Keratinocyte (primary cell): ENCODE results near the gene RAB8B. TPM values are rescaled to one million over a fixed set of nuclear protein-coding genes. Genes with fewer than 3 reads are reported as not detected.
A peak's percentile ranks its signal among the peaks of the same experiment; 100 is the strongest.

ENCODE experiments used
- DNase-seq: peaks from one replicate; pipeline ENCODE4 v3.0.0-alpha.2; 2011; ENCODE audit warnings: low read depth, missing footprints, low spot score
- FAIRE-seq: peaks from 2 replicates; lab custom pipeline; 2011; peaks lifted over from hg19 to GRCh38; lab: Jason Lieb, UNC
- H2AFZ ChIP-seq: 2 replicates; pipeline ENCODE4 v1.6.0; 2012; ENCODE audit warnings: low read length, control low read depth, inconsistent platforms; ENCODE audit not compliant: control insufficient read depth
- H3K27ac ChIP-seq: 2 replicates; pipeline ENCODE4 v1.5.1; 2011; ENCODE audit warnings: low read length; ENCODE audit not compliant: control insufficient read depth, insufficient read depth
- H3K27me3 ChIP-seq: 3 replicates; pipeline ENCODE4 v1.6.0; 2011; ENCODE audit warnings: low read length; ENCODE audit not compliant: control insufficient read depth, insufficient read depth; ENCODE audit errors: extremely low read depth
- H3K36me3 ChIP-seq, 2 experiments: 2 replicates in 1 of 2; 3 replicates in 1 of 2; pipeline ENCODE4 v1.5.1; 2011; ENCODE audit warnings: low read length in 2 of 2, mild to moderate bottlenecking in 1 of 2; ENCODE audit not compliant: control insufficient read depth in 2 of 2, insufficient read depth in 2 of 2; ENCODE audit errors: extremely low read depth in 1 of 2
- H3K4me1 ChIP-seq: 3 replicates; pipeline ENCODE4 v1.5.1; 2011; ENCODE audit warnings: low read length; ENCODE audit not compliant: control insufficient read depth, insufficient read depth; ENCODE audit errors: extremely low read depth
- H3K4me2 ChIP-seq: 3 replicates; pipeline ENCODE4 v1.6.0; 2011; ENCODE audit warnings: low read depth, low read length; ENCODE audit not compliant: control insufficient read depth, insufficient read depth; ENCODE audit errors: extremely low read depth
- H3K4me3 ChIP-seq, 3 experiments: fragments of 200-600 bp in 1 of 3; sonication (generic) in 1 of 3; 2 replicates in 2 of 3; 3 replicates in 1 of 3; pipeline ENCODE4 v1.5.1; 2011 to 2016; ENCODE audit warnings: low read length in 3 of 3, mild to moderate bottlenecking in 3 of 3, control low read depth in 2 of 3, inconsistent platforms in 1 of 3, low read depth in 1 of 3, mixed read lengths in 1 of 3, mixed run types in 1 of 3, moderate library complexity in 1 of 3; ENCODE audit not compliant: control insufficient read depth in 2 of 3, insufficient read depth in 2 of 3; ENCODE audit errors: extremely low read depth in 1 of 3
- H3K79me2 ChIP-seq: 2 replicates; pipeline ENCODE4 v1.6.0; 2012; ENCODE audit warnings: low read length; ENCODE audit not compliant: control insufficient read depth, insufficient read depth
- H3K9ac ChIP-seq: 3 replicates; pipeline ENCODE4 v1.6.0; 2011; ENCODE audit warnings: low read length; ENCODE audit not compliant: control insufficient read depth, insufficient read depth; ENCODE audit errors: extremely low read depth
- H3K9me1 ChIP-seq: 3 replicates; pipeline ENCODE4 v1.6.0; 2011; ENCODE audit warnings: low read length; ENCODE audit not compliant: control insufficient read depth, insufficient read depth; ENCODE audit errors: extremely low read depth
- H3K9me3 ChIP-seq: 2 replicates; pipeline ENCODE4 v1.5.1; 2012; ENCODE audit warnings: low read depth, low read length; ENCODE audit not compliant: control insufficient read depth
- H4K20me1 ChIP-seq: 3 replicates; pipeline ENCODE4 v1.6.0; 2011; ENCODE audit warnings: low read length; ENCODE audit not compliant: control insufficient read depth, insufficient read depth; ENCODE audit errors: extremely low read depth
- EZH2 ChIP-seq: IDR thresholded peaks from one replicate; pipeline ENCODE4 v1.6.1; 2012; ENCODE audit warnings: inconsistent platforms, mild to moderate bottlenecking, low read length, moderate library complexity
- dilution Hi-C: fragments of 300-500 bp; cut with MboI; formaldehyde crosslinking; loops from one replicate; pipeline ENCODE4 v1.7.0; 2020; ENCODE audit warnings: low sequenced_read_pairs; ENCODE audit not compliant: extremely low pct_ligation_motif_present
- polyA plus RNA-seq, 5 experiments: library from polyadenylated mRNA; depleted of rRNA in 3 of 5; stranded (reverse) in 3 of 5; stranded (forward) in 1 of 5; unstranded in 1 of 5; fragments of >200 nt; gene quantifications; 1 replicate in 1 of 5; 2 replicates in 3 of 5; 3 replicates in 1 of 5; pipeline versions ENCODE4 v1.2.1 to v1.2.3, GENCODE V29; 2011 to 2012; ENCODE audit warnings: missing spikeins in 2 of 5, low read depth in 1 of 5, low replicate concordance in 1 of 5
- TF ChIP-seq, protein P1 (sequence below), 3 experiments: IDR thresholded peaks in 1 of 3; conservative IDR thresholded peaks in 1 of 3; optimal IDR thresholded peaks in 1 of 3; 2 replicates in 2 of 3; 3 replicates in 1 of 3; pipeline versions ENCODE3 to v1.5.1; 2011; ENCODE audit warnings: low read length in 3 of 3, mild to moderate bottlenecking in 3 of 3, moderate library complexity in 2 of 3, control low read depth in 1 of 3, inconsistent platforms in 1 of 3; ENCODE audit not compliant: insufficient read depth in 2 of 3; ENCODE audit errors: extremely low read depth in 1 of 3

RAB8B gene
- polyA plus RNA-seq, 1 donor (not counting 4 experiments of a cell fraction or from before 2014, with no cell fraction given) = 31.2 TPM

DNA sequence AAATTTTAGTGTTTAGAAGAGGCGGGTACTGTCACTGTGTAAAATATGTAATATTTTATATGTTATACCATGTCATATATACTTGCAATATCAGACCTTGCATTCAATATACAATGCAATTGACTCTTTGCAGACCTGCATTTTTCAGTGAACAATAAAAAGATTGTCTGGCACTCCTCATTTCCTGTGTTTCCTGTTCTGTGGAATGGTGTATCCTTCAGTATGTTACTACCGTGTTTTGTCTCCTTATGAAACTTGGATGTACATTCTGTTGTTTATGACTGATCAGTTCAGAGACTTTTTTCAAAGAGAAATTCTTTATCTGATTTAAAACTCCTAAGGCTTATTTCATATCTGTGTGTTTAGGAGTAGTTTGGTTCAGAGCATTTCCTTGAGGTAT lies 119.5 kb downstream of the RAB8B start:
- Histone ChIP-seq H3K9me1 (no peaks in the 10 kb centered on the region), H3K36me3 (no peaks in the 10 kb centered on the region), H3K27me3 (no peaks in the 10 kb centered on the region), H2AFZ (peak overlapping the region; percentile 35), H3K9me3 (no peaks in the 10 kb centered on the region), H3K79me2 (no peaks in the 10 kb centered on the region), H4K20me1 (no peaks in the 10 kb centered on the region), H3K4me1 (peaks cover 4% of the 10 kb centered on the region), H3K4me3 (no peak overlapping the region), H3K9ac (no peak overlapping the region), H3K27ac (no peak overlapping the region), H3K4me2 (no peak overlapping the region)
- dilution Hi-C loops = no loop called here
- TF ChIP-seq, protein P1, sequence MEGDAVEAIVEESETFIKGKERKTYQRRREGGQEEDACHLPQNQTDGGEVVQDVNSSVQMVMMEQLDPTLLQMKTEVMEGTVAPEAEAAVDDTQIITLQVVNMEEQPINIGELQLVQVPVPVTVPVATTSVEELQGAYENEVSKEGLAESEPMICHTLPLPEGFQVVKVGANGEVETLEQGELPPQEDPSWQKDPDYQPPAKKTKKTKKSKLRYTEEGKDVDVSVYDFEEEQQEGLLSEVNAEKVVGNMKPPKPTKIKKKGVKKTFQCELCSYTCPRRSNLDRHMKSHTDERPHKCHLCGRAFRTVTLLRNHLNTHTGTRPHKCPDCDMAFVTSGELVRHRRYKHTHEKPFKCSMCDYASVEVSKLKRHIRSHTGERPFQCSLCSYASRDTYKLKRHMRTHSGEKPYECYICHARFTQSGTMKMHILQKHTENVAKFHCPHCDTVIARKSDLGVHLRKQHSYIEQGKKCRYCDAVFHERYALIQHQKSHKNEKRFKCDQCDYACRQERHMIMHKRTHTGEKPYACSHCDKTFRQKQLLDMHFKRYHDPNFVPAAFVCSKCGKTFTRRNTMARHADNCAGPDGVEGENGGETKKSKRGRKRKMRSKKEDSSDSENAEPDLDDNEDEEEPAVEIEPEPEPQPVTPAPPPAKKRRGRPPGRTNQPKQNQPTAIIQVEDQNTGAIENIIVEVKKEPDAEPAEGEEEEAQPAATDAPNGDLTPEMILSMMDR (optimal IDR thresholded peaks at IDR 0.05 in 1 of 3, IDR thresholded peaks at IDR 0.05 in 1 of 3, conservative IDR thresholded peaks at IDR 0.05 in 1 of 3; ENCODE audit: extremely low read depth in 1 of 3, insufficient read depth in 2 of 3, low read length in 3 of 3) = no peak
- TF ChIP-seq EZH2 = no peak
- no peak for DNase-seq
- no peak for FAIRE-seq

DNA sequence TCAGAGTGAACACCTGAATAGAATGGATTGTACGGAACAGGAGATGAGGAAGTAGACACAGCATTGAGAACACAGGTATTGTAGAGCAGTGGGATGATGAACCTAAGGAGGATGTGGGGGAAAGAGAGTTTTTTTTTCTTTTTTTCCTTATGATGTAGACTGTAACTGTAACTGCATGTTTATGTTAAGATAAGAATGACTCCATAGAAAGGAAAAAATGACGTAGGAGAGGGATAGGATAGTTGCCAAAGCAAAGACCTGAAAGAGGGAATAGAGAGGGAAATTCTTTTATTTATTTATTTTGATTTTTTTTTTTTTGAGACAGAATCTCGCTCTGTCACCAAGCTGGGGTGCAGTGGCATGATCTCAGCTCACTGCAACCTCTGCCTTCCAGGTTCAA lies 121.2 kb downstream of the RAB8B start:
- H3K27me3 ChIP-seq = no peaks in the 10 kb centered on the region
- H2AFZ ChIP-seq = no peak overlapping the region
- H3K9me1 ChIP-seq = no peaks in the 10 kb centered on the region
- H3K9ac ChIP-seq = no peak overlapping the region
- H3K27ac ChIP-seq = no peak overlapping the region
- no peak for FAIRE-seq
- no peak for DNase-seq
- dilution Hi-C loops = no loop called here
- no peak overlapping the region for H3K4me2 ChIP-seq
- H3K79me2 ChIP-seq = no peaks in the 10 kb centered on the region
- no peaks in the 10 kb centered on the region for H4K20me1 ChIP-seq
- TF ChIP-seq, protein P1 (optimal IDR thresholded peaks at IDR 0.05 in 1 of 3, IDR thresholded peaks at IDR 0.05 in 1 of 3, conservative IDR thresholded peaks at IDR 0.05 in 1 of 3; ENCODE audit: extremely low read depth in 1 of 3, insufficient read depth in 2 of 3, low read length in 3 of 3) = no peak
- no peak for TF ChIP-seq EZH2
- H3K9me3 ChIP-seq = no peaks in the 10 kb centered on the region
- H3K4me3 ChIP-seq = no peak overlapping the region
- H3K36me3 ChIP-seq = no peaks in the 10 kb centered on the region
- H3K4me1 ChIP-seq = peaks cover 4% of the 10 kb centered on the region
